Measurements from ENCODE around the gene GPR32.
A peak's percentile ranks its signal among the peaks of the same experiment; 100 is the strongest.

Gene GPR32

DNA sequence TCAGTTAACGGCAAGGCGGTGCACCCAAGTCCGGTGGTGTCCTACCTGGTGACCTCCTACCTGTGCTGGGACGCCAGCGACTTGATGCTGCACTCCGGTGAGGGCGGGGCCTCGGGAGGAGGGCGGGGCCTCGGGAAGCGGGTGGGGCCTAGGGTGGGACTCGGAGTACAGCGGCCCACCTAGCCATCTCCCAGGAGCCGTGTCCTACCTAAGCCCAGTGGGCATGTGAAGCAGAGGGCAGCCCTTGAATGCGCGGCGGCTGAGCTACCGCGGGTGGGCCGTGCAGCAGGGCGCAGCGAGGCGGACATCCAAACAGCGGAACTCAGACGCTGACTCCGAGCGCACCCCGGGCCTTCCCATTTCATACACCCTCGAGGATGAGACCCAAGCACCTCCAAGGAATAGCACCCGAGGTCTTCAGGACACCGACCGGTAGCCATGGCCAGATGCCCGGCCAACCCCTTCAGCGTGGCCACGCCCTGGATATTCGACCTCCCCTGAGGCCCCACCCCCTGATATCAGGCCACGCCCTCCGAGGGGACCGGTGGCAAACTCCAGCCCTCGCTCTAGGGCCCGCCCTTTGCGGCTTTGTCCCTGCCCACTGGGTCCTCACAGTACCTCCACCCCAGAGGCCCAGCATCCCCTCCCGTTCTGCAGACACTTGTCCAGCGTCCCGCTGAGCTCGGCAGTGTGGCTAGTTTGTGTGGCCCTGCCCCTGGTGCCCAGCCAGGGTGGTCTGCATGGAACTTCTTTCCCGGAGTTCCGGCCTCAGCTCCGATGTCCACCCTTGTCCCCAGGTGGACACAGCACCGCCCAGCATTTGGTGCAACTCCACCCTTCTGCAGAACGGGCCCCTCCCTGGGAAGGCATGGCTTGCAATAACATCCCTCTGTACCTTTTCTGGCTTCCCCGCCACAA is 47.9 kb downstream of the GPR32 start:
- no peak for TF ChIP-seq ZNF274 (IDR thresholded peaks at IDR 0.05; ENCODE audit: low read depth, low read length)
- peak overlapping the region; percentile 82 for H3K4me3 ChIP-seq (ENCODE audit: low read length)

DNA sequence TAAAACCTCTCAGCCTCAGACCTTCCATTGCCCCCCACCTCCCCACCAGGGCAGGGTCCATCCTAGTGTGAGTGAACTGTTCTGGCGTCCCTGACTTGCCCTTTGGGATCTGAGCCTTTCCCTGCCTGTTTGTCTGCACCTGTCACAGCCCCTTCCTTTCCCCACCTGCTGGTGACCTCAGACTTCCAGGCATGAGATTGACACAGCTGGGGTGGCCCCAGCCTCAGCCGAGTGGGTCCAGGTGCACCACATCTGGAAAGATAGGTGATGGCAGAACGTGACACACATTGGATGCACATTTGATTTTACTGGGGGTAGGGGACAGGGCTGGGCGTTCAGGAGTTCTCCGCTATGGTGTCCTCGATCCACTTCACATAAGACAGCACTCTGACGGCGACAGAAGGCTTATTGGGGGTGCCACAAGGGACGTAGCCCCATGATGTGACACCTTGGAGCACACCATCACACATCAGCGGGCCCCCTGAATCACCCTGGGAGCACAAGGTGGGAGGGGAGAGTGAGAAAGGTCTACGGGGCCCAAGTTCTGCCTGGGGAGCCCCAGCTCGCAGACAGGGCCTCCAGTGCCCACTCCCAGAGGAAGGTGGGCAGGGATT is 48.7 kb downstream of the GPR32 start:
- peak overlapping the region; percentile 82; the same call in 1 of the 2 replicates for H3K4me3 ChIP-seq (ENCODE audit: low read length)
- TF ChIP-seq ZNF274 (IDR thresholded peaks at IDR 0.05; ENCODE audit: low read depth, low read length): no peak

DNA sequence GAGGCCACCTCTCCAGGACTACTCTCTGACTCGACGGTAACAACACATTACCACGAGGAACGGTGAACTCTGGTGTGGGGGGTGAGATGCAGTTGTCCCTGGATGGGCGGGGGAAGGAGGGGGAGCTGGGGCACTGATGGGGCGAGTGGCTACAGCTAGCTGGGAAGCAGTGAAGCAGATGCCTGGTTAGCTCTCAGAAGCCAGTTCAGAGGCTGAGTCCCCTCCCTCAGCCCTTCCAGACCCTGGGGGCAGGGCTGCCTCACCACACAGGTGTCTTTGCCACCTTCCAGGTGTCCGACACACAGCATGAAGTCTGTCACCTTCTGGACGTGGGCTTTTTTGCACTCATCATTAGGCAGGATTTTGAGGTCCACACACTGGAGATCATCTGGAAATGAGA is 49.4 kb downstream of the GPR32 start:
- TF ChIP-seq ZNF274 (IDR thresholded peaks at IDR 0.05; ENCODE audit: low read depth, low read length): no peak
- peak overlapping the region; percentile 82; the same call in 1 of the 2 replicates for H3K4me3 ChIP-seq (ENCODE audit: low read length)

DNA sequence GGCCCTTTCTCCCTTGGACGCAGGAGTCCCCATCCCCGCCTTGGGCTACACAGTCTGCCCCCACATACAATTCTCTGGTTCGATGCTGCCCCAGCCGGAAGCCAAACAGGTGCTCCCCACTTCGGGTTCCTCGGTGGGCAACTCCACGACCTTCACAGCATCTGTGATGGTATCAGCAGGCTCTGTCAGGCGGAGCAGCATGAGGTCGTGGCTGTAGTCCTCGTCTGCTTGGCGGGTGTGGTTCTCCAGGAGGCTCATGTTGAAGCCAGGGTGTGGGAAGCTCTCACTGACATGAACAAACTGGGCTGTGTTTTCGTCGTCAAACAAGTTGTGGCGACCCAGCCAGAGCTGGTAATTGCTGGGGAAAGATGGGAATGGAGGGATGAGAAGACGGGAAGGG is 49.8 kb downstream of the GPR32 start:
- peak overlapping the region; percentile 82; the same call in 1 of the 2 replicates for H3K4me3 ChIP-seq (ENCODE audit: low read length)
- TF ChIP-seq ZNF274 (IDR thresholded peaks at IDR 0.05; ENCODE audit: low read depth, low read length): no peak

DNA sequence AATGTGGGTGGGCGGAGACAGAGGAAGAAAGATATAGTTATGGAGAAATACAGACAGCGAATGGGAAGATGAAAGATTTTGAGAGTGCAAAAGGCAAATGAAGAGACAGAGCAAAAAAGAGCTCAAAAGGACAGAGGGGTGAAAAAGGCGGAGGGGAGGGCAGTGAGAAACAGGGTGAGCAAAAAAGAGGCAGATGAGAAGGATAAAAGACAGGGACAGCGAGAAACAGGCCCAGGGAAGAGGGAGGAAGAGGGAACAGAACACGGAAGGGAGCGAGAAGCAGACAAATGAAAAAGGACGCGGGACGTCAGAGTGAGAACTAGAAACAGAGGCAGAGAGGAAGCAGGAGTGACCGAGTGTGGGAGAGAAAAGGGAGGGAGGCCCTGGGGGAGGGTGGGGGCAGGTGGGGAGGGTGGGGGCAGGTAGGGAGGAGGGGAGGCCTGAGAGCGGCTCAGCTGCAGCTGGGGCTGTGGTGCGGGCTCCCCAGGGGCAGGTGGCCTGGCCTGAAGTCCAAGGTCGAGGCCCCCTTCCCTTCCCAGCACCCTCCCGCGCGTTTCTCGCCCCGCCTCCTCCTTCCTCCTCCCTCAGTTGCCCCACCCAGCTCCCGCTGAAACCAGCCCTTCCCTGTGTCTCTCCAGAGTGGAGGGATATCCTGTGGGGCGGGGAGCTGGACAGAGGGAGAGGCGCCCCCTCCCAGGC is 50.4 kb downstream of the GPR32 start:
- no peak for TF ChIP-seq ZNF274 (IDR thresholded peaks at IDR 0.05; ENCODE audit: low read depth, low read length)
- peak overlapping the region; percentile 82; the same call in 1 of the 2 replicates for H3K4me3 ChIP-seq (ENCODE audit: low read length)

DNA sequence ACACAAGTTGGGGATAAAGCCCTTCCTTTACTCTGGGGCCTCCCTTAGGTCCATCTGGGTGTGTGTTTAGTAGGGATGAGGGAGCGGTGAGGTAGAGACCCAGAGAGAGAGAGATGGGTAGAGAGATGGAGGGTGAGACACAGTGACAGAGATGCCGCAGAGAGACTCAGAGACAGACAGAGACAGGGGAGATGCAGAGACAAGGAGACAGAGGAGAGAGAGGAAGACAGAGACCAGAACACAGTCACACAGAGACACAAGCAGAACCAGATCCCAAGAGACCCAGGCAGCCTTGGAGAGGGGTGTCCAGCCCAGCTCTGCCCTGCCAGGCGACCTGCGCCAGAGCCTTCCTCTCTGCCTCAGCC is 51.0 kb downstream of the GPR32 start:
- H3K4me3 ChIP-seq (ENCODE audit: low read length): no peak overlapping the region; the same call in 1 of the 2 replicates
- no peak for TF ChIP-seq ZNF274 (IDR thresholded peaks at IDR 0.05; ENCODE audit: low read depth, low read length)

Measured in GM08714 (cell line).